Measurements from ENCODE around the gene USP8.
"Not testable (repeated sequence)": the region's sequence is repeated elsewhere in the genome, so short reads cannot be mapped to it uniquely, and the experiment has no call there.

The USP8 gene

DNA sequence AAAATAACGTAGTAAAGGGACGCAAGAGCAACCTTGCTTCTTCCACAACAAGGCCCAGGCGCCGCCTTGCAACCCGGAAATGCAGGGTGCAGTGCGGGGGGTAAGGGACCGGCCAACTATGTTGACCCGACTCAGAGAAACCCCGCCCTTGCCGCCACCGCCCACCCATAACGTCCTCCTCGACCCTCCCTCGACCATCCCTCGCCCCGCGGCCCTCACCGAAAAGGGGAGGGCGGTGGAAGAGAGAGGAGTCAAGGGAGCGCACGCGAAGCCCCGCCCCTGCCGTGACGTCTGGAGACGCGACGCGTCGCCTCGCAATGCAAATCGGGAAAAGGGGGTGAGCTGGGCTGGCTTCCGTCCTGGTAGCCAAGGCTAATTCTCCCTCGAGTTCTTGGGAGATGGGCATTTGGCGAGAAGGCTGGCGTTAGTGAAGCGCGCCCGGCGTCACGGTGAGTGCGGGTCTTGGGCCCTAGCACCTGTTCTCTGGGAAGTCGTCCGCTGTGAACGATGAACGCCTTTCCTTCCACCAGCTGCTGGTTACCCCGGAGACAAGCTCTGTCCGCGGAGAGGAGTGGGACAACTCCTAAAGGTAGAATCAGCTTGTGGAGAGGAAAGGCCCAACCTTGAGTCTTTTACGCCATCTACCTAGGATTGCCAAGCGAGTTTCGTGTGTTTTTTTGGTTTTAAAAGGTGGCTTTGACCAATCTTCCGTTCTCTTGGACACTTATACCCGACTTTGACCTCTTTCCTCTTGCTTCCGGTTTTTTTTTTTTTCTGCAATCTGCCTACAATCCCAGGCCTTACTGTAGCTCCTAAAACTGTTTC lies at the start of gene USP8:
USP8 (plus strand) TSS at position 340 of the 825 bp plus-strand sequence. CDS start 14,669 bp downstream, outside the sequence.
- peak; percentile 94 for DNase-seq

DNA sequence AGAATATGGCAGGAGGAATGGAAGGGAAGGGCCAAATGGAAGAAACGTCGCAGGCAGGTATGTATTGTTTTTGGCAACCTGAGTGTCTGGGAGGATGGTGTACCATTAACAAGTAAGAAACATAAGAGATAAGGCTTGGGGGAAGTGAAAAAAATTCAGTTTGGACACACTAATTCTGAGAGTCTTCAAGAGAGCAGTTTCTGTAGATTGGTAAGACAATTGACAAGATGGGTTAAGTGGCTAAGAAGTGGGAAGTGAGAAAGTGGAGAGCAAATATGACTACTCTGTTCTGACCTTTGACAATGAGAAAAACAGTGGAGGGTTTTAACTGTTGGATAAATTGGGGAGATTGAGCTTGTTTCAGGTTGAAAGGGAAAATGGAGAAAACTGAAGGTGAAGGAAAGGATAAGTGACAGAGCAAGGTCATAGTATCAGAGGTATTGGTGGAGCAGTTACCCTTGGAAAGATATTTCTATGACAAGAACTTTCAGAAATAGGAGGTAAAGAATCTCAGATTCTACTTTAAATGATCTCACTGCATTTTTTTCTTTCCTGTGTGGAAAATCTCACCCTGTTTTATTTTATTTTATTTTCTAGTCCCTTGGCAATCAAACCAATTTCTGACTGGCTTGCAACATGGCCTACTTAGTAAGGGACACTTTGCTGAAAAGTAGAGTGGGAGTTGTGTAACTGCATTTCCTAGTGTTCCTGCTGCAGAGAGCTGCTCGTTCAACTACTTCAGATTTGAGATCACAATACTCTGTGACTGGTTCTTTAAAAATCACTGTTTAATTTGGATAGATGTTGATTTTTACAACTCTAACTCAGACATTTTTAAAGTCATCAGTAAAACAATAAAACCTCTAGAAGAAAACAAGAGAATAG lies 46.1 kb upstream of the USP8 start:
- DNase-seq, result no peak

DNA sequence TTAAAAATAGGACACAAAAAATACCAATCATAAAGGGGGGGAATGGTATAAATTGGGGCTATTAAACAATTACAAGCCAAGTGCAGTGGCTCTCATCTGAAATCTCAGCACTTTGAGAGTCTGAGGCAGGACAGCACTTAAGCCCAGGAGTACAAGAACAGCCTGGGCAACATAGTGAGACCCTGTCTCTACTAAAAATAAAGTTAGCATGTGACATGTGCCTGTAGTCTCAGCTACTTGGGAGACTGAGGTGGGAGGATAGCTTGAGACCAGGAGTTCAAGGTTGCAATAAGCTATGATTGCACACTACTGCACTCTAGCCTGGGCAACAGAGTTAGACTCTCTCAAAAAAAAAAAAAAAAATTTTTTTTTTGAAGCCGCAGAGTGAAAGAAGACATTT lies 45.4 kb upstream of the USP8 start:
- DNase-seq, result no peak

DNA sequence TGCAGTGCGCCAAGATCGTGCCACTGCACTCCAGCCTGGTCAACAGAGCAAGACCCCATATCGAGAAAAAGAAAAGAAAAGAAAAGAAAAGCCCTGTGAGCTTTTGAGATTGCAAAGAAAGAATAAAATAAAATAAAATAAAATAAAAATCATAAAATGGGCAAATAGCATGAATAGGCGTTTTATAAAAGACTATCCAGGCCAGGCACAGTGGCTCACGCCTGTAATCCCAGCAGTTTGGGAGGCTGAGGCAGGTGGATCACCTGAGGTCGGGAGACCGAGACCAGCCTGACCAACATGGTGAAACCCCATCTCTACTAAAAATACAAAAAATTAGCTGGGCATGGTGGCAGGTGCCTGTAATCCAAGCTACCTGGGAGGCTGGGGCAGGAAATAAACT lies 44.8 kb upstream of the USP8 start:
- not testable (repeated sequence) for DNase-seq

DNA sequence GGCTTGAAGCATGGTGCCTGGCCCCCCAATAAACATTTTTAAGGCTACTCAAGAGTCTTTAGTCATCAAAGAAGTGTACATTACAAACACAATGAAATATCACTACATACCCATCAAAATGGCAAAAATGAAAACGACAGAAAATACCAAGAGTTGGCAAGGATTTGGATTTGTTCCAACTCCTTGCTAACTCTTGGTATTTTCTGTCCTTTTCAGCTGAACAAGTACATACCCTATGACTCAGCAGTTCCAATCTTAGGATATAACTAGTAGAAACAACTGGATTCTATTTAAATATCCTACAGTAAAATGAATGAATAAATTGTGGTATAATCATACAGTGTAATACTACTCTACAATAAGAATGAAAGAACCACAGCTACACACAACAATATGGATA lies 44.1 kb upstream of the USP8 start:
- no peak for DNase-seq

DNA sequence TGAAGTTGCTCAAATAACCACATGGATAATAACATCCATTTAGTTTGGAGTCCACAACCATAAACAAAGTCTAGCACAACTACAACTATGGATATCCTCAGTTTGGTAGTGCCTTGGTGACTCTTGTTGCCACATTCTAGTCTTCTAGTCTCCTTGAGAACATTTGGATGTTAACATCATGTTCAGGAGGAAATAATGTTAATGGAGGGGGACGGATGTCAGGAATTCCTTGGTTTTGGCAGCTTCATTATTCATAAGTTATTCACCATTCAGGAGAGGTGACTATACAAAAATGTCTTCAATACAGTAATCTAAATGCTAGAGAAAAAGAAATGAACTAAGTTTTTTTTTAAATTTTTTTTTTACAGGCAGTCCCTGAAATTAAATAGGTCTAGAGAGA lies 42.8 kb upstream of the USP8 start:
- DNase-seq, result no peak

DNA sequence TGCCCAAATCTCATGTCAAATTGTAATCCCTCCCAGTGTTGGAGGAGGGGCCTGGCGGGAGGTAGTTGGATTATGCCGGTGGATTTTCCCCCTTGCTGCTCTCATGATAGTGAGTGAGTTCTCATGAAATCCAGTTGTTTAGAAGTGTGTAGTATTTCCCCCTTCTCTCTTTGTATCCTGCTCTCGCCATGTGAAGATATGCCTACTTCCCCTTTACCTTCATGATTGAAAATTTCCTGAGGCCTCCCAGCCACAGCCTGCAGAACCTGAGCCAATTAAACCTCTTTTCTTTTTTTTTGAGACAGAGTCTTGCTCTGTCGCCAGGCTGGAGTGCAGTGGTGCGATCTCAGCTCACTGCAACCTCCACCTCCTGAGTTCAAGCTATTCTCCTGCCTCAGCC lies 41.8 kb upstream of the USP8 start:
- DNase-seq, result not testable (repeated sequence)

DNA sequence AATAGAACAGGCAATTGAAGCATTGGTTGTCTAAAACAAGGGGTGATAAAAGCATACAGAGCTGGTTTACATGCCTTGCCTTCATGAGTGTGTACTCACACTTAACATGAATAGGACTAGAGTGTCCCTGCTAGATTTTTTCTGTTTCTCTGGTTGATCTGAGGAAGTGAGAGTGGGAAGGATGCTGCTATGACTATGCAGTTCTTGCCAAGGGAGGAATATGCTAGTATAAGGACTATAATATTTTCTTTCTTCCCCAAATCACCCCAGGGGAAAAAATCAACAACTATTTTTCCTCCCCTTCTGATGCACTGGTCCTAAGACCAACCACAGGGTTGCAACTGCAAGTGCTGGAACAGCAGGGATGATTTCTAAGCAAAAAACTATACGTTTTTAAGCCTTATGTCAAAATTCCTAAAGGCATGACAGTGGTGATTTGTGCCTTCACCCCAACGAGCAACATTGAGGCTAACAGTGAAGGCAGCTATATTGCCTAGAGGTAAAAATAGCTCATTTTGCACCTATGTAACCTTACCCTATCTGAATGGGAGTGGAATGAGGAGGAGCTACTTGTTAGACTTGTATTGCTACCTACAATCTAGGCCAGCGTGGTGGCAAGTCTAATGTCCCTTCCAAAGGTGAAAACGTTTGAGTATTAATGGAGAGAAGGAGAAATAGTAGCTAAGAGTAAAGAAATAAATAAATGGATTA lies 33.5 kb upstream of the USP8 start:
- no peak for DNase-seq

DNA sequence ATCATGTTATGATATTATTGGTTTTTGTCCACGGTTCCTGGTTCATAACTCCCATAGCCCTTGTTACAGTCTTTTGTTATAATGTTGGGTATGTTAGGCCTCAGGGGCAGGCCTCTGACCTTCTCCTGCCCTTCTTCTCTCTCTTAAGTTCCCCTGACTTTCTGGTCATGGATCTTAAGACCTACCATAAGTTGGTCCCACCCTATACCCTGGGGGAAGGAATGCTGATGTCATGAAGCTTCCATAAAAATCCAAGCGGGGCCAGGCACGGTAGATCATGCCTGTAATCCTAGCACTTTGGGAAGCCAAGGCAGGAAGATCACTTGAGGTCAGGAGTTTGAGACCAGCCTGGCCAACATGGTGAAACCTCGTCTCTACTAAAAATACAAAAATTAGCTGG lies 32.6 kb upstream of the USP8 start:
- not testable (repeated sequence) for DNase-seq

DNA sequence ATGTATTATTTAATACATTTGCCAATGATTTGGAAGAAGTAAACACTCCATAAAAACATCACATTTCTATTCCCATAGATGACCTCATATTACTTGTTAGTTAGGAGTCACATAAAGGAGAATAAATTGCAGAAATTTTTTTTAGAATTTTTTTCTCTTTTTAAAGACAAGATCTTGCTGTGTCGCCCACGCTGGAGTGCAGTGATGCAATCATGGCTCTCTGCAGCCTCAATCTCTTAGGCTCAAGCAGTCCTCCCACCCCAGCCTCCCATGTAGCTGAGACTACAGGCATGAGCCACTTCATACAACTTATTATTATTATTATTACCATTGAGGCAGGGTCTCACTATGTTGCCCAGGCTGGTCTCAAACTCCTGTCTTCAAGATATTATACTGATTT lies 12.3 kb upstream of the USP8 start:
- DNase-seq, result no peak

DNA sequence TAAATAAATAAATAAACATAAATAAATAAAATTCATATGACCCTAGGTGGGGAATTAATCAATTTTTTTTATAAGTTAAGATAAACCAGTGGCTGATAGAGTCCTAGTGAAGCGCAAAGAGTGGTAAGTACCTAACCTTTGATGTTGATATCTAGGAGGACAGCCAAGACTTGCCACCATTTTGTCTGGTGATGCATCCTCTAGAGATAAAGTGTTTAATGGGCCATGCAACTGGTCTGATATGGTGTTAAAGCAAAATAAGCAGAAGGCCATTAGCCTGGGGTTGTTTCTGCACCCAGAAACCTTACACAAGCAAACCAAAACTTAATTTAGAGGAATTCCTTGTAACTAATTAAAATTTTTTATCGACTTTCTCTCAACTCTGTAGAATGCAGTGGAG lies 9.6 kb upstream of the USP8 start:
- no peak for DNase-seq

DNA sequence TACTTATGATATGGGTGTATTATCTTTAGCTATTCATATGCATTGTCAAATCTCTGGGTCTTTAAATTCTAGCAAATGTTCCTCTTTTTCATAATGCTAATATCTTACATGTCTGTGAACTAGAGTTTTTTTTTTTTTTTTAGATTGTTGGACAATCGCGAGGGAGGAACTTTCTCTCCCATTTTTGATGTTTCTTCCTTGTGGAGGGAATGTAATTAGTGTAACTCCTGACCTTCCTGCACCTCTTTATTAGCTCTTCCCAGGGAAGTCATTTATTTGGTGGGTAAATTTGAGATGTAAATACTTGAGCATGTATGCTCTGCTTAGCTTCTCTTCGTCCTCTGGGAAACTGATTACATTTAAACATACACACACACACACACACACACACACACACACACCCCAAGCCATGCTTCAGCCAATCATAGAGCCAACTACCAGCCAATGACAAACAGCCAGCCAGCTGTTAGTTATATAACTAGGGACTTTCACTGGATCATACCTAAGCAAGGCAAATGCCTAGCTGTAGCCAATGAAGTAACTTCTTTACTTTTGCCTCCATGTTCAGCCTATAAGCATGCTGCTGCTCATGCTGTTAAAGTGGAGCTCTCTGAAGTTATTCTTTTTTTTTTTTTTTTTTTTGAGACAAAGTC lies 8.3 kb upstream of the USP8 start:
- no peak for DNase-seq

DNA sequence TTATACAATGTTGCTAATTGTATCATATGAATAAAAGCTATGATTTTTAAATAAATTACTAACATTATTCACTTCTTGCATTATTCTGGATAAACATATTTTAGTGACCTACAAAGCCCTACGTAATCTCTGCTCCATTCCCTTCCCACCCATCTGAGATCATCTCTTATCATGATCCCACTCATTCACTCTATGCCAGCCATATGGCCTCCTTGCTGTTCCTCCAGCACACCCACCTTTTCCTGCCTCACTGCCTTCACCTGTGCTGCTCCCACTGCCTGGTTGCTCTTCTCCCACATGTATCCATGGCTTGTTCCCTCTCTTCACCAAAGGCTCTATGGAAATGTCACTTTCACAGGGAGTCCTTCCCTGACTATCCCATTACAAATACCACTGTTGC lies 7.3 kb upstream of the USP8 start:
- no peak for DNase-seq

DNA sequence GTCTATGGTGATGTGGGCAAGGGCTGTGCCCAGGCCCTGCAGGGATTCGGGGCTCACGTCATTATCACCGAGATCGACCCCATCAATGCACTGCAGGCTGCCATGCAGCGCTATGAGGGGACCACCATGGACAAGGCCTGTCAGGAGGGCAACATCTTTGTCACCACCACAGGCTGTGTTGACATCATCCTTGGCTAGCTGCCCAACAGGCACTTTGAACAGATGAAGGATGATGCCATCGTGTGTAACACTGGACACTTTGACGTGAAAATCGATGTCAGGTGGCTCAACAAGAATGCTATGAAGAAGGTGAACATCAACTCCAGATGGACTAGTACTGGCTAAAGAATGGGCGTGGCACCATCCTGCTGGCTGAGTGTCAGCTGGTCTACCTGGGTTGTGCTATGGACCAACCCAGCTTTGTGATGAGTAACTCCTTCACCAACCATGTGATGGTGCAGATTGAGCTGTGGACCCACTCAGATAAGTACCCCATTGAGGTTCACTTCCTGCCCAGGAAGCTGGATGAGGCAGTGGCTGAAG lies 6.1 kb upstream of the USP8 start:
- DNase-seq, result no peak

DNA sequence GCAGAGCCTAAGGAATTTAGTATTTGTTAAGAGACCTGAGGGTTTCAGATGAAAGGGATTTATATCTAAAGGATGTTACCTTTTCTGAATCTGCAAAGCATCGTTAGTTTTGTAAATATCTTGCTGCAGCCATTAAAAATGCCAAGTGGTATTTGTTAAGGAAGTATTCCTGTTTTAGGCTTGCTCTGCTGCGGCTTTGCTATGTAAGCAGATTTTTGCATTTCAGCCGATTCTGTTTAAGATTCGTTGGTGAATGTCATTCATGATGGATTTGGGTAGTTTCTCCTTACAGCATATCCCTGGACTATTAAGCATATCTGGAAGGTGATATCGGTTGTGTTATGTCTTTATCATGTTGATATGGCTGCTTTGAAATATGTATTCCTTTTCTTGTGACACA lies 1.0 kb downstream of the USP8 start:
- no peak for DNase-seq

DNA sequence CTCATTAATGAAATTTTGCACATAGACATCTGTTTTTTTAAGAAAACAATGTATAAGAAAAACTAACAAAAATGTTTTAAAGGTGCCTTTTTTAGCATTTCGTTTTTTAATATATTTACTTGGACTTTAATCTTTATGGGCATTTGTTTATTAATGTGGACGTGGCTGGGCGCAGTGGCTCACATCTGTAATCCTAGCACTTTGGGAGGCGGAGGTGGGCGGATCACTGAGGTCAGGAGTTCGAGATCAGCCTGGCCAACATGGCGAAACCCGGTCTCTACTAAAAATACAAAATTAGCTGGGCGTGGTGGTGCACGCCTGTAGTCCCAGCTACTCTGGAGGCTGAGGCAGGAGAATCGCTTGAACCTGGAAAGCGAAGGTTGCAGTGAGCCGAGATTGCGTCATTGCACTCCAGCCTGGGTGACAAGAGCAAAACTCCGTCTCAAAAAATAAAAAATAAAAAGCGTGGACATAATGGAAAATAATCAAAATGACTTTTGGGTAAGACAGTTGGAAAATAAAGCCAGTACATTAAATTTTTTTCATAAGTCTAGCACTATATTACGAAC lies 1.6 kb downstream of the USP8 start:
- not testable (repeated sequence) for DNase-seq

DNA sequence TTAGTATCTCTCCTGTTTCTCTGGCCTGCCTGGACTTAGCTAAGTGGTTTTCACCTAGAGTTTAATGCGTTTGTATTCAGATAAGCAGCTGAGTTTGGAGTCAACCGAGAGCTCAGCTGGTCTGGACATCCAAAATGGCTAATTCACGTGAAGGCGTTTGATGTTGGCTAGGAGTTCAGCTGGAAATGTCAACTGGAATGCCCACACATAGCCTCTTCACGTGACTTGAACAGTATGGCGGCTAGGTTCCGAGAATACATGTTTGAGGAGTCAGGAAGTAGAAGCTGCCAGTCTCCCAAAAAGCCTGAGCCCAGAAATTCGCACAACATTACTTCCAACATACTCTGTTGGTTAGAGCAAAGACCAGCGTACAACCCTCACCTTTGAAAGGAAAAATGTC lies 2.2 kb downstream of the USP8 start:
- DNase-seq, result no peak

DNA sequence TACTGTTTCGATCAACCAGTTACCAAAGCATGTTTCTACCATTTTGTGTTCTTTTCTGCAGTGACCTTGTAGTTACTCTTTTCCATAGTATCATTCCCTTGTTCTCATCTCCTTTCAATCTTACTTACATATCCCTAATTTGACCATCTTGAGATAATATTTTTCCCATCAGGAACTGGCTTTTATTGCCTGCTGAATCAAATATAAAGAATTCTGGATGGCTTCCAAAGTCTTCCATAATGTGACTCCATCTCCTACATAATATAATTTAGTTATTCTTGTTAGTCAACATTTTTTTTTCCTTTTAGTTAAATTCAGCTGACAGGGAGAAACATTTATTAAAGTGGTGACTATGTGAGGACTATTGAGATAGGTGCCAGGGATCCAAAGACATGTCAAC lies 7.0 kb downstream of the USP8 start:
- no peak for DNase-seq

DNA sequence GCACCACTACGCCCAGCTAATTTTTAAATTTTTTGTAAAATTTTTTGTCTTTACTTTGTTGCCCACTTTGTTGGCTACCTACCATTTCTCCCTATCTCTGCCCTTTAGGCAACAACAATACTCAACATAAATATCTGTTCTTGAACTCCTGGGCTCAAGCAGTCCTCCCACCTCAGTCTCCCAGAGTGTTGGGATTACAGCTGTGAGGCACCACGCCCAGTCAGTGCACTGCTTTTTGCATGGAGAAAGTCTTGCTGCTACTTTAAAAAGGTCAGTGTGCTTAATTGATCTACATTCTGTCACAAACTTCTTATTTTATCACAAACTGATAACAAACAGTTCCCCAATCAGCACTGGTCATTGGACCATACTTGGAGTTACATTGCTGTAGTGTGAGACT lies 8.0 kb downstream of the USP8 start:
- no peak for DNase-seq

DNA sequence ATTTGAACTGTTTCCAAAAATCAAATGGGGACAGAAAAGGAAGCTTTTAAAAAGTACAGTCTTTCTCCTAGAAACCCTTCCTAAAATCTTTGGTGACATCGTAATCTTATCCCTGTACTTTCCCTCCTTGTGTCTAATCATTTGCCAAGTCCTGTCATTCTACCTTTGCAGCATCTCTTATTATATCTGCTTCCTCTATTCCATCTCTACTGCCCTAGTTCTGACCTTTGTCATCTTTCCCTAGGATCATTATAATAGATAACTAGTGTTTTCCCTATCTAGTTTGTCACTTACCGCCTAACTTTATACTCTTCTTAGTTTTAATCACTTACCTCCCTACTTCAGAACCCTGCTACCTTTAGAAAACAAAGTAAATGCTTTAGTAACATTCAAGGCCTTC lies 11.6 kb downstream of the USP8 start:
- DNase-seq, result no peak

DNA sequence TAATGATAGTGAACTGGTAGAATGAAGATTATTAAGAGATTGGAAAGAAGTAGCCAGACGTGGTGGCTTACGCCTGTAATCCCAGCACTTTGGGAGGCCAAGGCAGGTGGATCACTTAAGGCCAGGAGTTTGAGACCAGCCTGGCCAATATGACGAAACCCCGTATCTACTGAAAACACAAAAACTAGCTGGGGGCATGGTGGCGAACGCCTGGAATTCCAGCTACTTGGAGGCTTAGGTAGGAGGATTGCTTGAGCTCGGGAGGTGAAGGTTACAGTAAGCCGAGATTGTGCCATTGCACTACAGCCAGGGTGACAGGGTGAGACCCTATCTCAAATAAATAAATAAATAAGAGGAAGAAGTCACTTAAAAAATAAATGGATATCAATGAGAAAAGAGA lies 14.0 kb downstream of the USP8 start:
- no peak for DNase-seq

DNA sequence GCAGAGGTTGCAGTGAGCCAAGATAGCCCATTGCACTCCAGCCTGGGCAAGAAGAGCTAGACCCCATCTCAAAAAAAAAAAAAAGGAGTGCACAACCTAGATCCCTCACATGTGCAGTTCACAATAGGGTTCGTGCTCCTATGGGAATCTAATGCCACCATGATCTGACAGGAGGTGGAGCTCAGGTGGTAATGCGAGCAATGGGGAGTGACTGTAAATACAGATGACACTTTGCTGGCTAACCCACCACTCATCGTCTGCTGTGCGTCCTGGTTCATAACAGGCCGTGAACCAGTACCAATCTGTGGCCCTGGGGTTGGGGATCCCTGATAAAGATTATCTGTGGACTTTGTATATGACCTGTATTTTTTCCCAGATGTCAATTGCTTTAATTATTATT lies 16.7 kb downstream of the USP8 start:
- DNase-seq, result no peak

All from stimulated activated CD4-positive, alpha-beta T cell treated with anti-CD3 and anti-CD28 coated beads, Interleukin-4, amount 100 ng/mL, for 1 hour (primary cell).